Activated effector memory CD4-positive, alpha-beta T cell treated with anti-CD3 and anti-CD28 coated beads, Interleukin-2, amount 50 U/mL, for 16 hours (primary cell): ENCODE measurements around the gene SLC38A10.
A peak's percentile ranks its signal among the peaks of the same experiment; 100 is the strongest.

Source experiments
- DNase-seq: peaks from one replicate; pipeline ENCODE4 v3.0.0-alpha.2; 2020

Gene SLC38A10

GRCh38 chr17:81251709-81252301 lies 43.3 kb downstream of the SLC38A10 start:
- no peak for DNase-seq

- DNase-seq: no peak
Measured at GRCh38 chr17:81251094-81251708, 43.9 kb downstream of the SLC38A10 start.

DNA sequence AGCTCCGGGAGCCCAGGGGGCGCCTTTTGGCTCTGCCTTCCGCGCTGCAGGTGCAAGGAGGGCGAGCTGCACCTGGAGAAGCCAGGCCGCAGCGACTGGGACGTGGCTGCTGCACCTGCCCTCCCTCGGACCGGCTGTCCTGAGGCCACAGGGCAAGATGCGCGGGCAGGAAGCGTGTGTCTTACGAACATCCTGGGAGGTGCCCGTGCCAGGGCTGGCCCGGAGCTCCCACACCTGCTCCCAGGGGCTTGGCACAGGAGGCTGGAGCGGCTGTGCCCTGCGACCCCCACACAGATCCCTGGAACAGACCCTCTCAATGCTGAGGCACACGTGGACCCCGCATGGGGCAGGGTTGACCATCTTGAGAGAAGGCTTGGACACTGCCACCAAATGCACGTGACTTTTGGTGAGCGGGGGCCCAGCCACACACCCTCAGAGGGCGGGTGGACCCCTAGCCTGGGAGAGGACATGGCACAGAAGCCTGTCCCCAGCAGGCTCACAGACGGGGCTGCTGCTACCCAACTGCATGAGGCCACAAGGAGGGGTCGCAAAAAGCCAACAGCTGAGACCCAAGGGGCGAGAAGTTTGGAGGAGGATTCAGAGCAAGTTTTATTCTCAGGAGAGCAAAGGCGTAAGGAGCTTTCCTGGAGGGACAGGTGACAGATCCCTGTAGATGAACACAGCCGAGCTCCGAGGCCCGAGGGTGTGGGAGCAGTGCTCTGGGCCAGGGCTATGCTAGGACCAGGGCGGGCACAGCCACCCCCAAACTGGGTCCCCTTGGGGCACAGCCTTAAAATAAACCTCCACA lies 44.6 kb downstream of the SLC38A10 start:
- DNase-seq: no peak

DNA sequence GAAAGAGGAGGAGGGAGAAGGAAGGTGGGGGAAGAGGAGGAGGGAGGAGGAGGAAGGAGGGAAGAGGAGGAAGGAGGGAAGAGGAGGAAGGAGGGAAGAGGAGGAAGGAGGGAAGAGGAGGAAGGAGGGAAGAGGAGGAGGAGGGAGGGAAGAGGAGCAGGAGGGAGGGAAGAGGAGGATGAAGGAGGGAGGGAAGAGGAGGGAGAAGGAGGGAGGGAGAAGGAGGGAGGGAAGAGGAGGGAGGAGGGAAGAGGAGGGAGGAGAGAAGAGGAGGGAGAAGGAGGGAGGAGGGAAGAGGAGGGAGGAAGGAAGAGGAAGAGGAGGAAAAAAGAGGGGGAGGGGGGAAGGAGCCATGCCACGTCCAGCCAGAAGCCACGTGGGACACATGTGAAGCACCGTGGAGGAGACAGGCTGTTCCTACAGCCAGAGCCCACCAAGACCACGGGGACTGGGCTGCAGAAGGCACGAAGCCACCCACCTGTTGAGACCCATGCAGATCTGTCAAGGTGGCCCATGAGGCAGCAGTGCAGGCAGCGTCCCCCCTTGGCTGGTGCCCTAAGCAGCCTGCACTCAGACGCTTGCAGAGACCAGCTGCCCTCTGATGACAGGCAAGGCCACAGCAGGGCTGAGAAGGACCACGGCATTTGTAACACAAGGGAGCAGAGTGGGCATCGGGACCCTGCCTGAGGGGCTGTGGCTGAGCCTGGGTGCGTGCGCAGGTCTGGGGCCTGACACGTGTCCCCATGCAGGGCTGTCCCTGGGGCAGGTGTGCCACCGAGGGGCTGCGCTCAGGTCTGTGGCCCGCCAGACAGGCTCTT lies 45.7 kb downstream of the SLC38A10 start:
- no peak for DNase-seq

DNA sequence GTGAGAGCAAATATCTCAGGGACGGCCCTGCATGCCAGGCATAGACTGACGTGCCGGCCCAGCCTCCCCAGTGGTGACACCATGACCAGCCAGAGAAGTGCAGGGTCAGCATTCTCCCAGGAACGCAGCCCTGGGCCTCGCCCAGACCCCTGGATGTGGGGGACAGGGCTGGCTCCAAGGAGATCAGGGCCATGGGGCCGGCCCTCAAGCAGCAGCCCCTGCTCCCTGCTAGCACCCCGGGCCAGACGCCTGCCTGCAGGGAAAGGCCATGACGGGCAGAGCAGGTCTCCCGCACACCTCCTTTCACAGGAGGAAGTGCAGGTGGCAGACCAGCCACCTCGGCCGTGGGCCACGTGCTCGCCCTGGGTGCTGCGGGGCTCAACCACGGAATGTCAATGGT lies 46.5 kb downstream of the SLC38A10 start:
- no peak for DNase-seq

- DNase-seq: no peak
Measured at GRCh38 chr17:81247339-81247990, 47.6 kb downstream of the SLC38A10 start.

DNA sequence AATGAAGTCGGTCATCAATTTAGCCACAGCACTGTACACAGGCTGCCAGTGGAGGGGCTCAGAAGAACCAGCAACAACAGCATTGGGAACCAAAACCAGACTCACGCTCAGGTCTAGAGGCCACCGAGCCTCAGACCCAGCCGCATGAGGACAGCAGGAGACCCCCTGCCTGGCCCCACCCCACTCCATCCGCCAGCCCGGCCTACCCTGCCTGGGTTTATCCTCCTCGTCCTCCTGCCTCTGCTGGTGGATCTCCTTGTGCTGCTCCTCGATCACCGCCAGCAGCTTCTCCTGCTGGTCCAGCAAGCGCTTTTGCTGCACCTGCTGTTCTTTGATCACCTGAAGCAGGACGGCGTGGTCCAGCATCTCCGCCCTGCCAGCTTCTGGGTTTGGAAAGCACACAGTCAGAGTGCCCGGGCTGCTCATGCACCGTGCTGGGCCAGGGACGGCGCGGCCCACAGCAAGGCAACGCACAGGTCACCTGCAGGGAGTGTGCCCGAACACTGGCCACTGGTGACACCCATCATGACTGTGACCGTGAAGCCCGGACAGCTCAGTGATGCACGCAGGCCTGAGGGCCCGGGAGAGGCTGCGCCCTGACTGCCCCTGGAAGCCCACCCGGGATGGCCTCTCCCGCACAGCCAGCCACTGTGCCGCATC lies 48.3 kb downstream of the SLC38A10 start:
- DNase-seq: no peak

DNA sequence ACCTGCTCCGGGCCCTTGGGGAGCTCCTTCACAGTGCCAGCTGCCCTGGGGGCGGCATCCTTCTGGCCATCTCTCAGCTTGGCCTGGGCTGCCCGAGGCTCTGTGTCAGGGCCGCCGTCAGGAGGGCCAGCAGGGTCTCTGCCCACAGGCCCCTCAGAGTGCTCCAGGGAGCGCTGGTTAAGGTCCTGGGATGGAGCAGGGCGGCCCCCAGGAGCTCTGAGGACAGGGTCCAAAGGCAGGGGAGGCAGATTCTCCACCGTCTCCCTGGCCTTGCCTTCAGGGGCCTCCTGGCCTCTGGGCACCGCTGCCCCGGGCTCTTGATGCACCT lies 48.8 kb downstream of the SLC38A10 start:
- no peak for DNase-seq

DNA sequence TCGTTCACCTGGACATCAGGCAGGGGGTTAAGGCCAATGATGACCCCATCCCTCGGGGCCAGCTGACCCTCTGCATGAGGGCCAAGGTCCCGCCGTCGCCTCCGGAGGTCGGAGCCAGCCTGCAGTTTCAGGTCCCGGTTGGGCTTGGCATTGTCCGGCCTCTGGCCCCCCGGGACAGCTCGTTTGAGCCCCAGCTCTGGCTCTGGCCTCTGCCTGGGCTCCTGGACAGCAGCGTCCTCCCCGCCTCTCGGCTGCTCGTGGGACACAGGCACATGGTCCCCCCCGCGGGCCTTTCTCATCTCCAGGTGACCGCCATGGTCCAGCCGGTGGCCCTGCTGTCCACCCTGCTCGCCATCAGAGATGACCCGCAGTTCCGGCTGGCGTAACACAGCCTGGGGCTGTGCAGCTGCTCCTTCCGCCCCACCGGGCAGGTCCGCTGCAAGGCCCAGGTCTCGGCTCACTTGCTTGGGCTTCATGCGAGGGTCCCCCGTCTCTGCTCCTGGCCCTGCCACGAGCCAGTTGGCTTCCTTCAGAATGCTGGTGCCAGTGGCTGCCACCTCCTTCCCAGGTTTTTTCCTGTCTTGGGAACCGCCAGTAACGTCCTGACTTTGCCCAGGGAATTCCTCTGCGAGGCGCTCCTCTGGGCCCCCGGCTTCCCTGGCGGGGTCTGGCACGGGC lies 49.3 kb downstream of the SLC38A10 start:
- DNase-seq: no peak

DNA sequence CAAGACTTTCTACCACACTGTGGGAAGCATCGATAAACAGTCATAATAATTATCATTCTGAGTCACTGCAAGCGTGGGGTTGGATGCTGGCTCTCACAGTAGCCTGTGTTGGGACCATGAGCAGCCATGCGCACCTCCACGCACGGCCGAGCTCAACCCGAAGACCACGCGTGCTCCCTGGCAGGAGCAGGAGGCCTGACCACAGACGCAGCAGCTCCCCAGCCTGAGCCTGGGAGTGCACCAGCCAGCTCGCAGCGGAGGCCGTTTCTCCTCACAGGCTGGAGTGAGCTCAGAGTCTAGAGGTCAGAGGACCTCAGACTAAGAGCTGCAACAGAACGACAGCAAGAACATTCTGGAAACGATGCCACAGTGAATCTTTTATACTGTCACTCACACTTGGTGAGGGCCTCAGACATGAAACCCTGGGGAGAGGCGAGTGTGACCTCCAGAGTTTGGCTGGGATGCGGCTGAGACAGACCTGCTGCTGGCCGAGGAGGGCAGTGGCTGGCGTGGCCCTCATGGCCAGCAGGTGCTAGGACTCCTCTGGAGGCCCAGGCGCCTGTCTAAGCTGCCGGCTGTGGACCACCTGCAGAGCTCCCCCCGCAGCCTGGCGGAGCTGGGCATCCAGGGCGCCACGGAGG lies 50.0 kb downstream of the SLC38A10 start:
- no peak for DNase-seq

DNA sequence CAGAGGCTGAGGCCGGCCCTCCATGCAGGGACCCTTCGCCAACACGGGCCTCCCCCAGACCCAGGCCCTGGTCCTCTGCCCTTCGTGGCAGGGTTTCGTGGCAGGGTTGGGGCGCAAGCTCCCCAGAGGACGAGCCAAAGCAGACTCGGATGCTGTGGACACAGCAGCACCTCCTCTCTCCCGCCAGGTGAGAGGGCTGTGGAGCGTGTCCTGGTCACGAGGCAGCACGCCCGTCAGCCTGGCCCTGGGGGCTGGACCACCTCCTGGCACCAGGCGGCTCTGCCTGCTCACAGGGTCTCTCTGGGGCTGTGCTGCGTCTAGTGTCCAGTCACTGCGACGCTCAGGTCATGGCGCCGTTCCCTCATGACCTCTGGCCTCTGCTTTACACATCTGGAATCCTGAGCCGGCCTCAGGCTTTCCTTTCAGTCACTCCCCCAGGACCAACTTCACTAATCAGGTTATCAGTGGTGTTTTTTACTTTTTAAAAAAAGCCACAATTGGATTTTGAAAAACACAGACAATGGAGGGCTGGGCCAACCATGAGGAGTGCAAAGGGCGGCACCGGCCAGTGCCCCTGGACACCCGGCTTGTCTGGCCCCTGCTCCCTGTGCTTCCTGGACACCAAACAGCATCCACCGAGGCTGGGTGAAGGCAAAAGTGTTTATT lies 50.6 kb downstream of the SLC38A10 start:
- no peak for DNase-seq

- DNase-seq: no peak
Measured at GRCh38 chr17:81243333-81243664, 51.8 kb downstream of the SLC38A10 start.

- DNase-seq: no peak
Measured at GRCh38 chr17:81242421-81243332, 52.4 kb downstream of the SLC38A10 start.

DNA sequence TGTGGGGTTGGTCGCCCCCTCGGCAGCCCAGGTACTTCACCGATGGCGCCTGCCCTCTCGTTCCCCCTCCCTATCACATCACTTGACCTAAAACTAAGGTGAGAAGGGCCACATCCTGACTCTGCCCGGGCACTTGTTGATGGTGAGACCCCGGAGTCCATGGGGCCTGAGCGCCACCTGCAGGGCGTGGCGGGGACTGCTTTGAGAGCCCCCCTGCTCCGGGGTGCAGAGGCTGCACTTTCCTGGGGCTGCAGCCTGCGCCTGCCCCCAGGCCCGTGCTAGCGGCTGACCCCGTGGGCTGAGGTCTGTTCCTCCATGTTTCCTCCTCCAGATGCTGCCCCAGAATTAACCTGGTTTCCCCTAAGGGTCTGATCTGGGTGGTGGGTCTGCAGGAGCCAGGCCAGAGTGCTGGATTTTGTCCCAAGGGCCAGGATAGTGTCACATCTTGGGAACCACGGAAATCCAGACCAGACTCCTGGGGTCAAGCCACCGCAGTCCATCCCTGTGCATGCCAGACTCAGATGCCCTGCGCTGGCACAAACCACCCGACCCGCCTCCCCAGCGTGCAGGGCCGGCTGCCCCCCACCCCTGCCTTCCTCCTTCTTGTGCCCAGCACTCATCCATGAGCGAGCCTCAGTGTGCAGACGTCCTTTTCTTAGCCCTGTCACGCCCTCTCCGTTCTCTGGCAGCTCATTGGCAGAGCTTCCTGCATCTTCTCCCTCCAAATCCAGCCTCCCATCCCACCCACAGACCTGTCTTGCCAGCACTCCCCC lies 53.3 kb downstream of the SLC38A10 start:
- DNase-seq: peak; percentile 86

DNA sequence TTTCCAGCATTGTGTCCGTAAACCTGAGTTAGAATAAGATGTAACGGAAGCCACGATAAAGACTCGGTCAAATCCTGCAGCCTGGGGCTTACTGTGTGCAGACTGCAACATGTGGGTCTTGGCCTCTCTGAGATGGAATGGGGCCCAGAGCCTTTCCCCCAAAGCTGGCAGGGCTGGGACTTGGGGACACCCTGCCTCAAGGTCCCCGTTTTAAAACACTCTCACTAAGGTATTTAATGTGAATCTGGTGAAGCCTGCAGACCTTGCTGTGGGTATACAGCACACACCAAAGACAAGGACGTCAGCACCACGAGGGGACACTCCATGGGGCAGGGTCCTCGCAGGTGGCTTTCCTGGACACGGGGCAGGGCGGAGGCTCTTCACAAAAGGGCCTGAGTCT lies 53.9 kb downstream of the SLC38A10 start:
- no peak for DNase-seq

DNA sequence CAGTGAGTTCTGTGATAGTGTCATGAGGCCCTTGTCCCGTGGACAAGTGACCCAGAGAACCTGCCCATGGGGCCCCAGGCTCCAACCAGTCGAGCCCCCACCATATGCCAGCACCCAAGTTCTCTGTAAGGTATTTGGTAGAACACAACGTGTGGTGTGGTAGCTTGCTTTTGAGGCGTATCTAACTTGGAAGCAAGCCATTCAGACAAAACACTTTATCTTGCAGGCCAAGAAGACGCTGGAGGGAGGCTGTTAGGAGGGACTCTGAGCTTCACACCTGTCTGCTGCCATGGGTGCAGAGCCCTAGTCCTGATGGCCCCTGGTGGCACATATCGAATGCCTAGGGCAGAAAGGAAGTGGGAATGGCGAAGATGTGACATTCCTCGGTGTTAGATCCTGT lies 54.3 kb downstream of the SLC38A10 start:
- DNase-seq: no peak

DNA sequence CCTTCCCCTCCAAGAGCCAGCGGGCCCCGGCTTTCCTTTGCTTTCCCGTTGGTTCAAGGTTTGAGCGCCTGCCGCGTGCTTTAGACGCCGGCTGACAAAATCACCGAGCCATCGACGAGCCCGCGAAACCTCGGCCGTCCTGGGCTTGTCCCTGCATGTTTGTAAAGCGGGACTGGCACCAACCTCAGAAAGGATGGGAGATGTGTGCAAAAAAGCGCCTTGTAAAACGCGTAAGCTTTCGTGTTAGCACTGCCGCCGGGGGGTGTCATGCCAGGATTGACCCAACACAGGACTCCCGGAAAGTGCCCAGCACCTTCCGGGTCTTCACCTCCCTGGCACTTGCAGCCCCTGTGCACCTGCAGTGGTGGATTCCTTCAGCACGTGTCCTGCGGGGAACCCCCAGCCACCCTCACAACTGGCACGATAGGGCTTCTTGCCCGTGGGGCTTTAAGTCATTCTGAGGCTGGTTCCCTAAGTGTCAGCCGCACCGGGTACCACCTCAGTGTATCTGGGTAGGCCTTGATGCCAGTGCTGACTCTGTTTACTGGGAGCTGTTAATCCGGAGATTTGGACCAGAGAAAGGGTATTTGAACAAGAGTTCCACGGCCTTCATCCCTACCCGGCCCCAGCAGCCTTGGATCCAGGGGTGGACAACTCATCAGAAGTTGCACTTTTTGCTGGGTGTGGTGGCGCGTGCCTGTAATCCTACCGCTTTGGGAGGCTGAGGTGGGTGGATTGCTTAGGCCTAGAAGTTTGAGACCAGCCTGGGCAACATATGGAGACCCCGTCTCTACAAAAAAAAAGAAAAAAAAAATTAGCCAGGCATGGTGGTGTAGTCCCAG lies 55.2 kb downstream of the SLC38A10 start:
- DNase-seq: peak; percentile 83
